Measurements from ENCODE around the gene CPE. TPM values are rescaled to one million over a fixed set of nuclear protein-coding genes. Genes with fewer than 3 reads are reported as not detected.

Gene CPE
- polyA plus RNA-seq (1.4 to 3.8 TPM (median 1.9 TPM) in 3 replicates), polyA minus RNA-seq (0.77 to 2.3 TPM (median 1.4 TPM) in 3 replicates)
- polyA plus RNA-seq (2011; ENCODE audit: low read depth): 13.5 TPM
- polyA plus RNA-seq (2011; cell fraction: cytosol; rRNA removed): 0.86 and 1.3 TPM in 2 replicates
- polyA plus RNA-seq (2011; cell fraction: nucleus; rRNA removed): 4.9 and 5.1 TPM in 2 replicates
- 1.1 and 10.5 TPM in 2 replicates for polyA plus RNA-seq (2012; ENCODE audit: low replicate concordance)
- polyA minus RNA-seq (2011; cell fraction: cytosol; rRNA and poly(A)+ RNA removed): 5.8 TPM
- polyA minus RNA-seq (2011; cell fraction: nucleus; rRNA and poly(A)+ RNA removed): 1.7 and 3.2 TPM in 2 replicates

DNA sequence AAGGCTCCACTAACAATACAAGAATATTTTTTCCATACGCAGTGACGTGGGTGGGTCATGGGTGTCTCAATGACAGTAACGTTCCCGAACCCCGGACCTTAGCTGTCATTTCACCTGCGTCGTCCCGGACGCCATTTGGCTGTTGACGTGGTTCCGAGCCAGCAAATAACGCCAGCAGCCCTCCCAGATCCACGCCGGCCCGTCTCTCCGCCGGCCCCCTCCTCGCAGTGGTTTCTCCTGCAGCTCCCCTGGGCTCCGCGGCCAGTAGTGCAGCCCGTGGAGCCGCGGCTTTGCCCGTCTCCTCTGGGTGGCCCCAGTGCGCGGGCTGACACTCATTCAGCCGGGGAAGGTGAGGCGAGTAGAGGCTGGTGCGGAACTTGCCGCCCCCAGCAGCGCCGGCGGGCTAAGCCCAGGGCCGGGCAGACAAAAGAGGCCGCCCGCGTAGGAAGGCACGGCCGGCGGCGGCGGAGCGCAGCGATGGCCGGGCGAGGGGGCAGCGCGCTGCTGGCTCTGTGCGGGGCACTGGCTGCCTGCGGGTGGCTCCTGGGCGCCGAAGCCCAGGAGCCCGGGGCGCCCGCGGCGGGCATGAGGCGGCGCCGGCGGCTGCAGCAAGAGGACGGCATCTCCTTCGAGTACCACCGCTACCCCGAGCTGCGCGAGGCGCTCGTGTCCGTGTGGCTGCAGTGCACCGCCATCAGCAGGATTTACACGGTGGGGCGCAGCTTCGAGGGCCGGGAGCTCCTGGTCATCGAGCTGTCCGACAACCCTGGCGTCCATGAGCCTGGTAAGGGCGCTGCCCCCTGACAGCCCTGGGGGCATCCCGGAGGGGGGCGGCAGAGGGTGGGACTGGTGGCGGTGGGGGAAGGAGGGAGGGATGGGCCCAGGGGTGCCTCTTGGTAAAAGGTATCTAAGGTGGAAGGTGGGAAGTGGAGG, at the start of gene CPE:
Gene CPE (plus strand): TSS at position 264 of the 933 bp plus-strand sequence. CDS start 214 bp downstream, at position 478.
- Histone ChIP-seq H3K4me1 (ENCODE audit: control insufficient read depth, extremely low read depth, insufficient read depth, low read length) (peaks cover 5% of the 10 kb centered on the region), H3K9me1 (ENCODE audit: control insufficient read depth, extremely low read depth, insufficient read depth, low read length) (no peaks in the 10 kb centered on the region), H3K4me2 (ENCODE audit: control insufficient read depth, extremely low read depth, insufficient read depth, low read depth, low read length) (peak within 1 kb of the TSS; percentile 93), H3K9me3 (ENCODE audit: control insufficient read depth, low read depth, low read length) (no peaks in the 10 kb centered on the region), H2AFZ (ENCODE audit: control insufficient read depth, low read length) (peak within 1 kb of the TSS; percentile 94), H3K36me3 (ENCODE audit: control insufficient read depth in 2 of 2, extremely low read depth in 1 of 2, insufficient read depth in 2 of 2, low read length in 2 of 2) (no peaks in the 10 kb centered on the region), H3K79me2 (ENCODE audit: control insufficient read depth, insufficient read depth, low read length) (no peaks in the 10 kb centered on the region), H3K9ac (ENCODE audit: control insufficient read depth, extremely low read depth, insufficient read depth, low read length) (peak within 1 kb of the TSS; percentile 35), H3K4me3 (ENCODE audit: control insufficient read depth in 2 of 3, extremely low read depth in 1 of 3, insufficient read depth in 2 of 3, low read depth in 1 of 3, low read length in 3 of 3) (peak within 1 kb of the TSS; percentile 32 to 64 (median 63)), H4K20me1 (ENCODE audit: control insufficient read depth, extremely low read depth, insufficient read depth, low read length) (no peaks in the 10 kb centered on the region), H3K27ac (ENCODE audit: control insufficient read depth, insufficient read depth, low read length) (no peak within 1 kb of the TSS), H3K27me3 (ENCODE audit: control insufficient read depth, extremely low read depth, insufficient read depth, low read length) (peaks cover 5% of the 10 kb centered on the region)
- DNase-seq (ENCODE audit: low read depth, low spot score) (no peak), FAIRE-seq (no peak)
- no peak for TF ChIP-seq EZH2 (IDR thresholded peaks at IDR 0.05; ENCODE audit: low read length)
- TF ChIP-seq, protein P1, sequence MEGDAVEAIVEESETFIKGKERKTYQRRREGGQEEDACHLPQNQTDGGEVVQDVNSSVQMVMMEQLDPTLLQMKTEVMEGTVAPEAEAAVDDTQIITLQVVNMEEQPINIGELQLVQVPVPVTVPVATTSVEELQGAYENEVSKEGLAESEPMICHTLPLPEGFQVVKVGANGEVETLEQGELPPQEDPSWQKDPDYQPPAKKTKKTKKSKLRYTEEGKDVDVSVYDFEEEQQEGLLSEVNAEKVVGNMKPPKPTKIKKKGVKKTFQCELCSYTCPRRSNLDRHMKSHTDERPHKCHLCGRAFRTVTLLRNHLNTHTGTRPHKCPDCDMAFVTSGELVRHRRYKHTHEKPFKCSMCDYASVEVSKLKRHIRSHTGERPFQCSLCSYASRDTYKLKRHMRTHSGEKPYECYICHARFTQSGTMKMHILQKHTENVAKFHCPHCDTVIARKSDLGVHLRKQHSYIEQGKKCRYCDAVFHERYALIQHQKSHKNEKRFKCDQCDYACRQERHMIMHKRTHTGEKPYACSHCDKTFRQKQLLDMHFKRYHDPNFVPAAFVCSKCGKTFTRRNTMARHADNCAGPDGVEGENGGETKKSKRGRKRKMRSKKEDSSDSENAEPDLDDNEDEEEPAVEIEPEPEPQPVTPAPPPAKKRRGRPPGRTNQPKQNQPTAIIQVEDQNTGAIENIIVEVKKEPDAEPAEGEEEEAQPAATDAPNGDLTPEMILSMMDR (optimal IDR thresholded peaks at IDR 0.05 in 1 of 3, IDR thresholded peaks at IDR 0.05 in 1 of 3, conservative IDR thresholded peaks at IDR 0.05 in 1 of 3; ENCODE audit: extremely low read depth in 1 of 3, insufficient read depth in 2 of 3, low read length in 3 of 3): peak; percentile 25 to 80 (median 57)
- dilution Hi-C loops (cut with MboI; ENCODE audit: extremely low pct_ligation_motif_present, low sequenced_read_pairs): no loop called here

- Histone ChIP-seq H3K36me3 (ENCODE audit: control insufficient read depth in 2 of 2, extremely low read depth in 1 of 2, insufficient read depth in 2 of 2, low read length in 2 of 2) (peaks cover 12 to 13% of the 10 kb centered on the region in 2 experiments), H3K9me3 (ENCODE audit: control insufficient read depth, low read depth, low read length) (peaks cover 4% of the 10 kb centered on the region), H3K4me1 (ENCODE audit: control insufficient read depth, extremely low read depth, insufficient read depth, low read length) (peaks cover 36% of the 10 kb centered on the region), H3K79me2 (ENCODE audit: control insufficient read depth, insufficient read depth, low read length) (peaks cover 76% of the 10 kb centered on the region), H3K9ac (ENCODE audit: control insufficient read depth, extremely low read depth, insufficient read depth, low read length) (peak overlapping the region; percentile 89), H3K27ac (ENCODE audit: control insufficient read depth, insufficient read depth, low read length) (no peak overlapping the region), H3K9me1 (ENCODE audit: control insufficient read depth, extremely low read depth, insufficient read depth, low read length) (no peaks in the 10 kb centered on the region), H2AFZ (ENCODE audit: control insufficient read depth, low read length) (no peak overlapping the region), H3K4me2 (ENCODE audit: control insufficient read depth, extremely low read depth, insufficient read depth, low read depth, low read length) (peak overlapping the region; percentile 77), H4K20me1 (ENCODE audit: control insufficient read depth, extremely low read depth, insufficient read depth, low read length) (peaks cover 44% of the 10 kb centered on the region), H3K27me3 (ENCODE audit: control insufficient read depth, extremely low read depth, insufficient read depth, low read length) (no peaks in the 10 kb centered on the region), H3K4me3 (ENCODE audit: control insufficient read depth in 2 of 3, extremely low read depth in 1 of 3, insufficient read depth in 2 of 3, low read depth in 1 of 3, low read length in 3 of 3) (peak overlapping the region; percentile 68 to 100 (median 83))
- TF ChIP-seq EZH2 (IDR thresholded peaks at IDR 0.05; ENCODE audit: low read length): no peak
- TF ChIP-seq, protein P1 (optimal IDR thresholded peaks at IDR 0.05 in 1 of 3, IDR thresholded peaks at IDR 0.05 in 1 of 3, conservative IDR thresholded peaks at IDR 0.05 in 1 of 3; ENCODE audit: extremely low read depth in 1 of 3, insufficient read depth in 2 of 3, low read length in 3 of 3): no peak
- dilution Hi-C loops (cut with MboI; ENCODE audit: extremely low pct_ligation_motif_present, low sequenced_read_pairs): loop anchor here (25.0 kb wide), 1 partner anchor 132 kb away; no protein-coding TSS in a partner anchor
- DNase-seq (ENCODE audit: low read depth, low spot score) (no peak), FAIRE-seq (no peak)
Observed at GRCh38 chr4:165330071-165330470, 48.7 kb upstream of the CPE start.

Data from keratinocyte (primary cell).